ENCODE measurements around the gene CACNG7.

DNA sequence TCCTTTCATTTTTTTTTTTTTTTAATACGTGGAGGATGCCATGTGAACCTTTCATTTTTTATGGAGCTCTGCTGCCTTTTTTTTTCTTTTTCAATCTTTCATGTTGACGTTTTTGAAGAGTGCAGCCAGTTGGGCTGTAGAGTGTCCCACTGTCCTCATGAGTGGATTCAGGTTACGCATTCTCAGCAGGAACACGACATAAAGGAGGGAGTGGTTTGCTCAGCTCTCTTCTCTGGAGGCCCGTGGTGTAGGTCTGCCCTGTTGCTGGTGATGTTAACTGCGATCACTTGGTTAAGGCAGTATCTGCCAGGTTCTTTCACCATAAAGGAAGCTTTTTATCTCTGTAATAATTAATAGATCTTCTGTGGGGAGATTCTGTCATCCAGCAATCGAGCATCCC lies 27.0 kb downstream of the CACNG7 start:
- TF ChIP-seq, protein P1, sequence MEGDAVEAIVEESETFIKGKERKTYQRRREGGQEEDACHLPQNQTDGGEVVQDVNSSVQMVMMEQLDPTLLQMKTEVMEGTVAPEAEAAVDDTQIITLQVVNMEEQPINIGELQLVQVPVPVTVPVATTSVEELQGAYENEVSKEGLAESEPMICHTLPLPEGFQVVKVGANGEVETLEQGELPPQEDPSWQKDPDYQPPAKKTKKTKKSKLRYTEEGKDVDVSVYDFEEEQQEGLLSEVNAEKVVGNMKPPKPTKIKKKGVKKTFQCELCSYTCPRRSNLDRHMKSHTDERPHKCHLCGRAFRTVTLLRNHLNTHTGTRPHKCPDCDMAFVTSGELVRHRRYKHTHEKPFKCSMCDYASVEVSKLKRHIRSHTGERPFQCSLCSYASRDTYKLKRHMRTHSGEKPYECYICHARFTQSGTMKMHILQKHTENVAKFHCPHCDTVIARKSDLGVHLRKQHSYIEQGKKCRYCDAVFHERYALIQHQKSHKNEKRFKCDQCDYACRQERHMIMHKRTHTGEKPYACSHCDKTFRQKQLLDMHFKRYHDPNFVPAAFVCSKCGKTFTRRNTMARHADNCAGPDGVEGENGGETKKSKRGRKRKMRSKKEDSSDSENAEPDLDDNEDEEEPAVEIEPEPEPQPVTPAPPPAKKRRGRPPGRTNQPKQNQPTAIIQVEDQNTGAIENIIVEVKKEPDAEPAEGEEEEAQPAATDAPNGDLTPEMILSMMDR (conservative IDR thresholded peaks at IDR 0.05; ENCODE audit: low read depth, low read length), result no peak
- TF ChIP-seq EZH2phosphoT487 (IDR thresholded peaks at IDR 0.05; ENCODE audit: borderline replicate concordance, low read length), result no peak
- no peak for TF ChIP-seq EZH2 (IDR thresholded peaks at IDR 0.05; ENCODE audit: low read length, unreplicated experiment)

Measured in PC-3 (cell line).